NCI-H1092 treated with DMSO at 0.1 percent for 48 hours (cell line): ENCODE measurements around the gene HS2ST1.
"Not testable (repeated sequence)": the region's sequence is repeated elsewhere in the genome, so short reads cannot be mapped to it uniquely, and the experiment has no call there.

ENCODE experiments used
- DNase-seq: peaks from one replicate; lab custom pipeline; 2025; lab: John Stamatoyannopoulos, UW

HS2ST1 gene

GRCh38 chr1:87023326-87023725 is 108.9 kb downstream of the HS2ST1 start:
- no peak for DNase-seq

DNA sequence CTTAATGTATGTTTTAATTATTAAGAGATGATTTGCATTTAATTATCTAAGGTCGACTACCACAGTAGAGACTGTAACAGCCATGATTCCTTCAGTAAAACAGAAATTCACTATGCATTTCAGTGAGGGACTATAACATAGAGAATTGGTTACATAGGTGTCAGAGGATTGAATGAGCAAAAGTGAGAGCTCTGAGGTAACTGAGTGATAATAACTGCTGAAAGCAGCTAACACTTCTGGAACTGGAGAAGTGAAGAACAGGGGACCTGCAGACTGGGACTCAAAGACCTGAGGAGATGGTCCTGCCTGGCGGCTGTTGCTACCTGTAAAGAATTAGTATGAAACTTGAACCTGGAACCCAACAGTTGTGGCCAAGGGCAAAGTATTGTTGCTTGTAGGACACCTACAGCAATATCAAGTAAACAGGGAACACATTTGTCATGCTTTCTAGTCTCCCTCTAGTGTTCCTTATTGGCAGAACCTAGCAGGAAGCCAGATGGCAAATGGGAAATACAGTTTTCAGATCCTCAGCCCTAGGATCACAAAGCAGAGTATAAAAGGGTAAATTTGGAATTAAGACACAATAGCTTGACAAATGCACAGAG is 110.6 kb downstream of the HS2ST1 start:
- DNase-seq, result peak; percentile 49

DNA sequence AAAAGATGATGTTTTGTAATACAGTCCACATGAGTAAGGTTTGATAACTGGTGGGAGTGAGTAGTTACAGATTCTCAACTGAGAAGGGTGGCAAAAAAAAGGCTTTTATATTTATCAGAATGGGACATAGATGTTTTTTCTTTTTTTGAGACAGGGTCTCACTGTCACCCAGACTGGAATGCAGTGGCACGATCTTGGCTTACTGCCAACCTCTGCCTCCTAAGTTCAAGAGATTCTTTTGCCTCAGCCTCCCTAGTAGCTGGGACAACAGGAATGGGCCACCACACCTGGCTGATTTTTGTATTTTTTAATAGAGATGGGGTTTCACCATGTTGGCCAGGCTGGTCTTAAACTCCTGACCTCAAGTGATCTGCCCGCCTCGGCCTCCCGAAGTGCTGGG is 113.1 kb downstream of the HS2ST1 start:
- DNase-seq, result not testable (repeated sequence)

- no peak for DNase-seq
Measured at GRCh38 chr1:87028576-87028975, 114.1 kb downstream of the HS2ST1 start.

GRCh38 chr1:87030740-87031690 is 116.6 kb downstream of the HS2ST1 start:
- DNase-seq, result no peak

GRCh38 chr1:87034351-87034750 is 119.9 kb downstream of the HS2ST1 start:
- no peak for DNase-seq

DNA sequence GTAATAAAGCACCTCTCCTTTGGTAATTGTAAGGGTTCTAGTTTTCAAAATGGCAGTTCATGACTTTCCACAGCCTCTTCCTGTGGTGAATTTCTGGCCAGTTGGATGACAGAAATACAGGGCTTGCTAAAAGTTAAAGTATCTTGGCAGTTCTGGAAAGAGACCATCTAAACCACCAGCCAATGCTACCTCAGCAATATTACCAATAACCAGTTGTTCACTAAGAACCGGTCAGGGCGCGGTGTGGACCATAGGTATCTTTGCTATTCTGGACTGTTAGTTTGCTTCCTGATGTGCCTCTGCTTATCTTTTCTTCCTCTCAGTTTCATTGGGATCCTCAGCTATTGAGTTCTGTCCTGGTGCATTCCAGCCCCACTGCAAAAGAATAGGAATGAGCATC is 124.7 kb downstream of the HS2ST1 start:
- no peak for DNase-seq

GRCh38 chr1:87042111-87042811 is 127.8 kb downstream of the HS2ST1 start:
- no peak for DNase-seq

DNA sequence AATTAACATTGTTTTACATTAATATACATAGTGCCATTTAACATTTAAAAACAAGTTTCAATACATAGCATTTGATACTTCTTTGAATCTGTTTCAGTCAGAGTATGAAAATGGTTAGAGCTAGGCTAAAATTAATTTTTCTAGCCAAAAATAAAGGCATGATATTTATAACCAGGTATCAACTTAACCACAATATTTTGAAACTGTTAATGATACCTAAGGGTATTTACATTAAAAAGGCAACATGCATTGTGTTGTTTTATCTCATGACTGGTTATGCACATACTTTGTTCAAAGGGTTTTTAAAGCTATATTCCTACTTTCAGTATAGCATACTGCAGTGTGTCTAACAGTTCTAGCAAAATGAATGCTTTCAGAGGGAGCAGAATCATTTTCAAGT is 130.0 kb downstream of the HS2ST1 start:
- no peak for DNase-seq

- DNase-seq, result no peak
Measured at GRCh38 chr1:87044840-87045239, 130.4 kb downstream of the HS2ST1 start.

DNA sequence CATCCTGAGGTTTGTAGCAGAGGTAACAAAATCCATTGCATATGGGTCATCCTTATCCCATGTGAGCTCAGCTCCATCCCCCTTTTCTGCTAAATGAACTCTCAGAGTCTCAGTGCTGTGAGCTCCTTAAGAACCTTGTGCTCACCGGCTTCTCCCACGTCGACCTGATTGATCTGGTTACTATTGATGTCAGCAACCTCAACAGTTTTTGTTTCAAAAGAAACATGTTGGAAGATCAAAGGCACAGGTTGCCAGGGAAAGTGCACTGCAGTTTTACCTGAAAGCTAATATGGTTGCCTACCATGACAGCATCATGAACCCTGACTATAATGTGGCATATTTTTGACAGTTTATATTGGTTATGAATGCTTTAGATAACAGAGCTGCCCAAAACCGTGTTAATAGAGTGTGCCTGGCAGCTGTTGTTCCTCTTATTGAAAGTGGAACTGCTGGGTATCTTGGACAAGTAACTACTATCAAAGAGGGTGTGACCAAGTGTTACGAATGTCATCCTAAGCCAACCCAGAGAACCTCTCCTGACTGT is 131.4 kb downstream of the HS2ST1 start:
- DNase-seq, result no peak

- no peak for DNase-seq
Measured at GRCh38 chr1:87046951-87047350, 132.5 kb downstream of the HS2ST1 start.

DNA sequence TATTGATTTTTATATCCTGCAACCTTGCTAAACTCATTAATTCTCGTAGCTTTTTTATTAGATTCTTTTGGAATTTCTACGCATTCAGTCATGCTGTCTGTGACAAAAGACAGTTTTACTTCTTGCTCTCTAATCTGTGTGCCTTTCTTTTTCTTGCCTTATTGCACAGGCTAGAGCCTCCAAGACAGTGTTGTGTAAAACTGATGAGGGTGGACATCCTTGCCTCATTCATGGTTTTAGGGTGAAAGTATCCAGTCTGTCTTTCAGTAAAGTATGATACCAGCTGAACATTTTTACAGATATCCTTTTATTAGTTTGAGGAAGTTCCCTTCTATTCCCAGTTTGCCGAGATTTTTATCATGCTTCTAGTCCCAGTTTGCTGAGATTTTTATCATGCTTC is 133.8 kb downstream of the HS2ST1 start:
- no peak for DNase-seq

GRCh38 chr1:87051965-87052364 is 137.5 kb downstream of the HS2ST1 start:
- no peak for DNase-seq

DNA sequence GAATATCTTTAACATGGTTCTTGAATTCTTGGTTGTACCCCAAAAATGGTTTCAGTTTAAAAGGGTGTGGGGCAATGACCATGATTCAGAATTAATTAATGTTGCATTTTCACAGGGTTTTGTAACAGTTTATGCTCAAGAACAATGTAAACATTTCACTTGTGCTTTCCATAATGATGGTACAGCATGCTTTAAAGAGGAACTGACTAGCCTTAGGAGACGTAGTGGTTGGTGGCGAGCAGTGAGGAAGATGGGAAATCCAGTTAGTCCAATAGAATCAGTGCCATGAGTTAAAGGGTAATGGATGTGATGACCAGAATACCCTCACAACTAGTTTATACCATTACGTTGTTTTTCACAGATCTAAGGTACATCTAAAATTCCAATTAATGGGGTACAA is 138.0 kb downstream of the HS2ST1 start:
- no peak for DNase-seq

DNA sequence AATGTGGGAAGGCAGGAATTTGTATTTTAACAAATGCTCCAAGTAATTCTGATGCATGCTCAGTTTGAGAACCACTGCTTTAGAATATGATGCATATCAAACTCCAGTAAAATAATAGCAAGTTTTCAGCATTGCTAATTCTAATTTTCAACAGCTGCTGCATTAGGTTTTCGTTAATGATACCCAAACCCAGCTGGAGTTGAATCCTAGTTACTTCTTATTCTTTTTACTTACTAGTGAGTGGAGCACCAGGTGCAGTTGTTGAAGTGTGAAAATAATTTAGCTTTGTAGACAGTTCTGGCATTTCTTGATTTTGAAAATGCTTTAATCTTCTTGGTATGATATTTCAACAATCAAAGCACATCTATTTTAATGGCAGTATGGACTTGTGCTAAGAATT is 138.5 kb downstream of the HS2ST1 start:
- no peak for DNase-seq

DNA sequence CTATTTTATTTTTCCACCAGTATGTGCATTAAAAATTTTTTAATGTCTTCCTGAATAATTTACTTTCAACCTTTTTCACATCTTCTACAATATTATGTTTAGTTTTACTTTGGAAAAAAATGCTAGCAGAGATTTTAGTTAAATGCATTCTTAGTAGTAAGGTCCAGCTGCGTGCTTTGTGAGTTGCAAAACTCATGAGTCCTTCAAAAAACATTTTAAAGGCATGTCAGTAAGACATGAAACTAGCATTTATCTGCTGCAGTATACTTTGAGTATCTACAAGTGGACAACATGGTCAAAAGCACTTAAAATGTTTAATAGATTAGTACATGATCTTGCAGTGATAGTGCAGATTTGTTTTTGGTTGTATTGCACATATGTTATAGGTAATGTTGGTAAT is 139.0 kb downstream of the HS2ST1 start:
- DNase-seq, result no peak

DNA sequence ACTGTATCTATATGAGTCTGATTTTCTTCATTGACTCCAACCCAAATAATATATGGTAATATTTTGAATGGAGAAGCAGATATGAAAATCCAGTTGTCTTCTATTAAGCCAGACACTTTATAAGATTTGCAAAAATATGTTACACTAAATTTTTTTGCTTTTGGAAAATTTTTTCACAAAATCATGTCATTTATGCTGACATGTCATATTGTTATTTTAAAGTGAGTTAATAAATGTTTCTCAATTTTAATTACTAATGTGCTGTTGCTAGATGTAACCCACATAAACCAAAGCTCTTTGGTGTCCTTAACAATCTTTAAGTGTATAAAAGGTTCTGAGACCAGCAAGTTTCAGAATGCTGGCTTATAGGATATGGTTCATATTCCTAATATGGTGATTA is 142.5 kb downstream of the HS2ST1 start:
- no peak for DNase-seq

DNA sequence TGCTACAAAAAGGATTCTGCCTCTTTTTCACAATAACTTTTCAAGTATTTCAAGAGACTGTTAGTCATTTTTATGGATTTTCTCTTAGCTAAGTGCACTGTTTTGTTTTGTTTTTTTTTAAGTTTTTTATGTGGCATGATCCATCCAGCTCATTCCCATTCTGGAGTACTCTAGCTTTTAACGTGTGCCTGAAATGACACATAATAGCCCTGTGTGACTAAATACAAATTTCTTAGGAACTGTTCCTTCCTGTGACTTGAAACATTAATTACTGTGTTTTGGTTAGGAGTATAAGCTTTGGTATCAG is 143.9 kb downstream of the HS2ST1 start:
- no peak for DNase-seq

GRCh38 chr1:87061742-87062156 is 147.3 kb downstream of the HS2ST1 start:
- DNase-seq, result no peak

GRCh38 chr1:87062687-87063086 is 148.3 kb downstream of the HS2ST1 start:
- DNase-seq, result no peak

DNA sequence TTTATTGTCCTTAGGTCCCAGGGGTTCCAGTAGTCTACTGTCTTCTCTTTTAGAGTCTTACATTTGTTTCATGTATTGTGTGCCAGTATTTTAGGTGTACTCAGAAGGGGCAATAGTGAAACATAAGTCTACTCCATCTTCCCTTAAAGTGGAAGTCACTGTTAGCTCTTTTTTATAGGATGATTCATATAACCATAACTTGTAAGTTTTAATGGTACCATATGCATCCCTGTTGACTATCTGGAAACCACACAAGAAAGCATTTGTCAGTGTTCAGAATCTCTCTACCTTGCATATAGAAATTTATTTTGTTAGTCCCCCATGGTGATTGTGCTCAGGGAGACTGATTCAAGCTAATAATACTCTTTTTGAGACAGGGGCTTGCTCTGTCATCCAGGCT is 149.9 kb downstream of the HS2ST1 start:
- DNase-seq, result no peak

- no peak for DNase-seq
Measured at GRCh38 chr1:87064986-87065385, 150.6 kb downstream of the HS2ST1 start.
